Endodermal cell (in vitro differentiated cells): Measurements from ENCODE around the gene KAZN. TPM values are rescaled to one million over a fixed set of nuclear protein-coding genes. Genes with fewer than 3 reads are reported as not detected.

ENCODE experiments used
- DNase-seq: peaks from one replicate; pipeline ENCODE4 v3.0.0-alpha.2; 2017
- H3K27ac ChIP-seq: 2 replicates; pipeline ENCODE4 v1.5.1; 2013; ENCODE audit warnings: mild to moderate bottlenecking, low read depth, low read length, moderate library complexity
- H3K27me3 ChIP-seq: 2 replicates; pipeline ENCODE4 v1.6.1; 2013; ENCODE audit warnings: mild to moderate bottlenecking, low read length, moderate library complexity; ENCODE audit not compliant: insufficient read depth, control insufficient read depth, poor library complexity, severe bottlenecking
- H3K36me3 ChIP-seq: 2 replicates; pipeline ENCODE4 v1.7.0; 2013; ENCODE audit warnings: mild to moderate bottlenecking, low read length, moderate library complexity; ENCODE audit not compliant: control insufficient read depth, insufficient read depth
- H3K4me1 ChIP-seq: one replicate; pipeline ENCODE4 v1.7.0; 2013; ENCODE audit warnings: low read length; ENCODE audit not compliant: control insufficient read depth, insufficient read depth
- H3K4me3 ChIP-seq: 2 replicates; pipeline ENCODE4 v1.5.1; 2013; ENCODE audit warnings: mild to moderate bottlenecking, low read length, moderate library complexity
- H3K9ac ChIP-seq: 2 replicates; pipeline ENCODE4 v1.6.1; 2013; ENCODE audit warnings: mild to moderate bottlenecking, low read length, moderate library complexity; ENCODE audit not compliant: poor library complexity, severe bottlenecking; ENCODE audit errors: extremely low read depth
- H3K9me3 ChIP-seq: 2 replicates; pipeline ENCODE4 v1.6.1; 2013; ENCODE audit warnings: mild to moderate bottlenecking, low read length, moderate library complexity; ENCODE audit not compliant: control insufficient read depth
- H3K27ac Mint-ChIP-seq: 2 replicates; pipeline ENCODE4 v1.8.0; 2020; ENCODE audit warnings: mixed read lengths
- H3K27me3 Mint-ChIP-seq: 2 replicates; pipeline ENCODE4 v1.8.0; 2021; ENCODE audit warnings: mild to moderate bottlenecking, mixed read lengths; ENCODE audit not compliant: insufficient read depth
- H3K36me3 Mint-ChIP-seq: 2 replicates; pipeline ENCODE4 v1.8.0; 2020; ENCODE audit warnings: low read depth, mixed read lengths
- H3K4me1 Mint-ChIP-seq: 2 replicates; pipeline ENCODE4 v1.8.0; 2020; ENCODE audit warnings: mixed read lengths
- H3K4me3 Mint-ChIP-seq: 2 replicates; pipeline ENCODE4 v1.8.0; 2020; ENCODE audit warnings: mild to moderate bottlenecking, moderate library complexity, mixed read lengths
- H3K9me3 Mint-ChIP-seq: 2 replicates; pipeline ENCODE4 v1.8.0; 2020; ENCODE audit warnings: mild to moderate bottlenecking, mixed read lengths
- WGBS, 2 experiments: methylation state at CpG; one replicate each; pipeline versions ENCODE4 v1.1.5 to v1.1.7; 2013; ENCODE audit warnings: missing lambda C conversion rate in 2 of 2, mixed read lengths in 1 of 2; ENCODE audit not compliant: insufficient coverage in 1 of 2, insufficient read length in 1 of 2; 5-methylcytosine and 5-hydroxymethylcytosine counted together
- total RNA-seq, 2 donors: library from RNA; stranded (reverse); fragmentation: NEBNext Ultra II Directional in 1 of 2; extraction: Animal tissue kit (Norgen Biotek cat#: 25700) in 1 of 2; gene quantifications; 2 replicates in 1 of 2; 3 replicates in 1 of 2; pipeline ENCODE4 v1.2.1, GENCODE V29; 2021
- TF ChIP-seq, protein P1 (sequence below): fragments of 200-600 bp; sonication (generic); conservative IDR thresholded peaks from 2 replicates; pipeline ENCODE4 v1.5.0; 2021; ENCODE audit warnings: antibody characterized with exemption, mild to moderate bottlenecking

KAZN gene
- total RNA-seq, 2 donors from 2014 or later, result 12.4 to 13.9 TPM

DNA sequence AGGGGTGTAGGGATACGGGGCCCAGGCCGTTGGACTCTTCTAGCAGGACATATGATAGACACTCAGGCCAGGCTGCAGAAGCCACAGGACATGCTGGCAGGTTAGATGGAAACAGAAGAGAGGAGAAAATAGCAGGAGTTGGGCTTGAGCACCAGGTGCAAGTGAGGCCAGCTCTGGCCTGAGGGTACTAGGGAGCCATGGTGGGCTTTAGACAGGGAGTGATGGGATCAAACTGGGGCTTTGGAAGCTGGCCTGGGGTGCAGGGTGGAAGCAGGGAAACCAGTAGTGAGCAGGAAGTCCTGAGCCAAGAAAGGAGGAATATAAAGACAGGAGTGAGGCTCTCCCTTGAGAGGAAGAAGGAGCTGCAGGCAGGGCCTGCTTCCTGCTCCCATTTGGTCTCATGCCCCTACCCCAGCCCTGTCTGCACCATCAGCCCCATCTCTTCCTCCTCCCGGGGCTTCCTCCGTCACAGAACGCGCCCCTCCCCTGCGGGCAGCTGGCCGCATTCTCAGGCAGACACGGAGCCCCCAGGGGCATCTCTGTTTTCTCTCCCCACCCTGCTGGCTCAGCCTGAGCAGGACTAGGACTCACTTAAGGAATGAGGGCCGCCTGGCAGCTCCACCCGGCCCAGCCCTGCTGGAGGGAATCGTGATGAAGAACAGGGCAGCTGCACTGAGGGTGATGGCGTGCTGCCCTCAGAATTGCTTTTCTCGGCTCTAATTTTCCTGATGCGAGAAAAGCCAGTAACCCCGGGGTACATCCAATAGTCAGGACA is 389.5 kb downstream of the KAZN start:
- Histone ChIP-seq H3K36me3 (no peaks in the 10 kb centered on the region), H3K27me3 (no peaks in the 10 kb centered on the region), H3K4me1 (no peaks in the 10 kb centered on the region), H3K27ac (no peak overlapping the region), H3K9me3 (no peaks in the 10 kb centered on the region), H3K4me3 (no peak overlapping the region), H3K9ac (no peak overlapping the region)
- Mint-ChIP-seq H3K9me3 (no peaks in the 10 kb centered on the region), H3K4me1 (peaks cover 1% of the 10 kb centered on the region), H3K27ac (no peak overlapping the region), H3K27me3 (no peaks in the 10 kb centered on the region), H3K36me3 (no peaks in the 10 kb centered on the region), H3K4me3 (no peak overlapping the region)
- TF ChIP-seq, protein P1, sequence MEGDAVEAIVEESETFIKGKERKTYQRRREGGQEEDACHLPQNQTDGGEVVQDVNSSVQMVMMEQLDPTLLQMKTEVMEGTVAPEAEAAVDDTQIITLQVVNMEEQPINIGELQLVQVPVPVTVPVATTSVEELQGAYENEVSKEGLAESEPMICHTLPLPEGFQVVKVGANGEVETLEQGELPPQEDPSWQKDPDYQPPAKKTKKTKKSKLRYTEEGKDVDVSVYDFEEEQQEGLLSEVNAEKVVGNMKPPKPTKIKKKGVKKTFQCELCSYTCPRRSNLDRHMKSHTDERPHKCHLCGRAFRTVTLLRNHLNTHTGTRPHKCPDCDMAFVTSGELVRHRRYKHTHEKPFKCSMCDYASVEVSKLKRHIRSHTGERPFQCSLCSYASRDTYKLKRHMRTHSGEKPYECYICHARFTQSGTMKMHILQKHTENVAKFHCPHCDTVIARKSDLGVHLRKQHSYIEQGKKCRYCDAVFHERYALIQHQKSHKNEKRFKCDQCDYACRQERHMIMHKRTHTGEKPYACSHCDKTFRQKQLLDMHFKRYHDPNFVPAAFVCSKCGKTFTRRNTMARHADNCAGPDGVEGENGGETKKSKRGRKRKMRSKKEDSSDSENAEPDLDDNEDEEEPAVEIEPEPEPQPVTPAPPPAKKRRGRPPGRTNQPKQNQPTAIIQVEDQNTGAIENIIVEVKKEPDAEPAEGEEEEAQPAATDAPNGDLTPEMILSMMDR, result no peak
- no peak for DNase-seq
- 89 to 94% methylated on average over 9 to 16 of the region's 16 CpGs for WGBS, 2 experiments

DNA sequence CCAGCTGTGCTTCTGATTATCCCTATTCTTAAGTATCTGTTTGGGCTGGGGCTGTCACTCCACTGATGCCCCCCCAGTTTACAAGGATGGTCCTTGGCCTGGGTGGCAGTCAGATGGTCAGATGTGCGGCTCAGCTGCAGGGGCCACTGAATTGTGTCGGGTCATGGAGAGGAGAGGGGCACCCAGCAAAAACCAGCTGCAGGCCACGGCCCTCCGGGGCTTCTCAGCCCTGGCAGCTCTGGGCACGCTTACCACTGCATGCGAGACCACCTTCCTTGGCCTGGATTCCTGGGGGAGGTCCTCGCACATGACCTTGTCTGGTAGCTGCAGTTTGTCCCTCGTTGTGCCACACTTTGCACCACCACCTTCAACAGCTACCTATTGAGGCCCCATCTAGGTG is 390.2 kb downstream of the KAZN start:
- peaks cover 1% of the 10 kb centered on the region for H3K4me1 Mint-ChIP-seq
- TF ChIP-seq, protein P1, result no peak
- no peaks in the 10 kb centered on the region for H3K36me3 ChIP-seq
- 83 to 93% methylated on average over 1 to 8 of the region's 8 CpGs for WGBS, 2 experiments
- no peak overlapping the region for H3K4me3 Mint-ChIP-seq
- no peak overlapping the region for H3K4me3 ChIP-seq
- no peaks in the 10 kb centered on the region for H3K27me3 ChIP-seq
- H3K27ac Mint-ChIP-seq, result no peak overlapping the region
- no peak overlapping the region for H3K27ac ChIP-seq
- H3K9me3 Mint-ChIP-seq, result no peaks in the 10 kb centered on the region
- DNase-seq, result no peak
- no peaks in the 10 kb centered on the region for H3K36me3 Mint-ChIP-seq
- H3K9me3 ChIP-seq, result no peaks in the 10 kb centered on the region
- H3K4me1 ChIP-seq, result no peaks in the 10 kb centered on the region
- no peaks in the 10 kb centered on the region for H3K27me3 Mint-ChIP-seq
- no peak overlapping the region for H3K9ac ChIP-seq

DNA sequence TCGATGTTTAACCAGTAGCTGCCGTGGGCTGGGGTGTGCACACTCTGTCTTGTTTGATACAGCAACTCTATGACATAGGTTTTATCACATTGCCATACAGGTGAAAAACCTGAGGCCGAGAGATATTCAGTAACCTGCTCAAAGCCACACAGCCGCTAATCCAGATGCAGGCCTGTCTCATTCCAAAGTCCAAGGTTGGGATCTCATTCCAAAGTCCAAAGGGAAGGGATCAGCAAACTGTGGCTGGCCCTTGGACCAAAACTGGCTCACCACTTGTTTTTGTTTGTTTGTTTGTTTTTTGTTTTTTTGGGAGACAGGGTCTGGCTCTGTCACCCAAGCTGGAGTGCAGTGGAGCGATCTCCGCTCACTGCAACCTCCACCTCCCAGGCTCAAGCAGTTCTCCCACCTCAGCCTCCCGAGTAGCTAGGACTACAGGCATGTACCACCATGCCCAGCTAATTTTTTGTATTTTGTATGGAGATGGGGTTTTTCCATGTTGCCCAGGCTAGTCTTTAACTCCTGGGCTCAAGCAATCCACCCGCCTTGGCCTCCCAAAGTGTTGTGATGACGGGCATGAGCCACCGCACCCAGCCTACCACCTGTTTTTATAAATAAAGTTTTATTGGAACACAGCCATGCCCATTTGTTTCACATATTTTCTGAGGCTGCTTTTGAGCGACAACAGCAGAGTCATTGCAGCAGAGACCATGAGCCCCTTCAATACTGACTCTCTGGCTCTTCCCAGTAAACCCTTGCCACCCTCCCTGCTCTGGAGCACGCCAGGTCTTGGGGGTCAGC is 391.6 kb downstream of the KAZN start:
- Mint-ChIP-seq H3K27ac (no peak overlapping the region), H3K27me3 (no peaks in the 10 kb centered on the region)
- WGBS, 2 experiments, result 90 to 96% methylated on average over 8 to 12 of the region's 12 CpGs

More for the DNA sequence above, 391.6 kb downstream of the KAZN start:
- no peak for DNase-seq
- TF ChIP-seq, protein P1, result no peak
- Mint-ChIP-seq H3K36me3 (no peaks in the 10 kb centered on the region), H3K4me1 (peaks cover 1% of the 10 kb centered on the region), H3K4me3 (no peak overlapping the region), H3K9me3 (no peaks in the 10 kb centered on the region)
- Histone ChIP-seq H3K4me1 (no peaks in the 10 kb centered on the region), H3K27me3 (no peaks in the 10 kb centered on the region), H3K4me3 (no peak overlapping the region), H3K27ac (no peak overlapping the region), H3K9me3 (no peaks in the 10 kb centered on the region), H3K9ac (no peak overlapping the region), H3K36me3 (no peaks in the 10 kb centered on the region)
